Activated CD8-positive, alpha-beta memory T cell treated with anti-CD3 and anti-CD28 coated beads for 24 hours (primary cell): Measurements from ENCODE around the gene CBR3.
"Not testable (repeated sequence)": the region's sequence is repeated elsewhere in the genome, so short reads cannot be mapped to it uniquely, and the experiment has no call there.

Source experiments
- DNase-seq: peaks from one replicate; pipeline ENCODE4 v3.0.0-alpha.2; 2020

CBR3 gene

GRCh38 chr21:36134803-36135390, at the start of gene CBR3:
Gene CBR3 (plus strand): TSS chr21:36135079. CDS start chr21:36135193, 114 bp downstream.
- peak; percentile 81 for DNase-seq

- DNase-seq = no peak
Measured at GRCh38 chr21:36087362-36088138, 47.3 kb upstream of the CBR3 start.

GRCh38 chr21:36089946-36090345, 44.9 kb upstream of the CBR3 start:
- DNase-seq = no peak

- DNase-seq = no peak
Measured at GRCh38 chr21:36092681-36093080, 42.2 kb upstream of the CBR3 start.

- DNase-seq = no peak
Measured at GRCh38 chr21:36093512-36093911, 41.4 kb upstream of the CBR3 start.

- DNase-seq = no peak
Measured at GRCh38 chr21:36096398-36097290, 38.2 kb upstream of the CBR3 start.

- no peak for DNase-seq
Measured at GRCh38 chr21:36097427-36098181, 37.3 kb upstream of the CBR3 start.

- DNase-seq = no peak
Measured at GRCh38 chr21:36098182-36098532, 36.7 kb upstream of the CBR3 start.

- DNase-seq = no peak
Measured at GRCh38 chr21:36099000-36099399, 35.9 kb upstream of the CBR3 start.

GRCh38 chr21:36099695-36100211, 35.1 kb upstream of the CBR3 start:
- DNase-seq = not testable (repeated sequence)

GRCh38 chr21:36100971-36101641, 33.8 kb upstream of the CBR3 start:
- DNase-seq = no peak

GRCh38 chr21:36103434-36103833, 31.4 kb upstream of the CBR3 start:
- DNase-seq = no peak

GRCh38 chr21:36104317-36105300, 30.3 kb upstream of the CBR3 start:
- peak; percentile 82 for DNase-seq

- no peak for DNase-seq
Measured at GRCh38 chr21:36105327-36105842, 29.5 kb upstream of the CBR3 start.

GRCh38 chr21:36109868-36110267, 25.0 kb upstream of the CBR3 start:
- no peak for DNase-seq

GRCh38 chr21:36111238-36111637, 23.6 kb upstream of the CBR3 start:
- no peak for DNase-seq

- DNase-seq = no peak
Measured at GRCh38 chr21:36113647-36114428, 21.0 kb upstream of the CBR3 start.

GRCh38 chr21:36115138-36115730, 19.6 kb upstream of the CBR3 start:
- DNase-seq = no peak

- DNase-seq = no peak
Measured at GRCh38 chr21:36117286-36117741, 17.6 kb upstream of the CBR3 start.
